Measurements from ENCODE around the gene TNFRSF8.

GRCh38 chr1:12148160-12148957, 85.3 kb downstream of the TNFRSF8 start:
- no peak for TF ChIP-seq CTCF (IDR thresholded peaks at IDR 0.05)
- TF ChIP-seq POLR2A (IDR thresholded peaks at IDR 0.05), result no peak

Data from adrenal gland (tissue), 5 donors.